Right lobe of liver (tissue), 6 donors: Measurements from ENCODE around the gene VPS4B. TPM values are rescaled to one million over a fixed set of nuclear protein-coding genes. Genes with fewer than 3 reads are reported as not detected.

Source experiments
- ATAC-seq, 4 donors: fragments of 200-7000 bp; cut with Tn5 transposase; one replicate each; pipeline ENCODE4 v1.9.1; 2020; ENCODE audit warnings: mild to moderate bottlenecking in 4 of 4, moderate library complexity in 4 of 4
- DNase-seq, 3 donors: peaks; one replicate each; pipeline ENCODE4 v3.0.0-alpha.2; 2020
- H3K27ac ChIP-seq, 3 donors: fragments of 200-600 bp; one replicate each; pipeline ENCODE4 v1.8.0; 2022
- H3K27me3 ChIP-seq, 2 donors: fragments of 200-600 bp; one replicate each; pipeline ENCODE4 v1.8.0; 2022
- H3K36me3 ChIP-seq, 4 donors: fragments of 200-600 bp; sonication (generic) in 1 of 4; one replicate each; pipeline versions ENCODE4 v1.5.1 to v1.8.0; 2017 to 2022; ENCODE audit warnings: control low read depth in 1 of 4
- H3K4me1 ChIP-seq, 4 donors: fragments of 200-600 bp; sonication (generic) in 1 of 4; one replicate each; pipeline versions ENCODE4 v1.5.1 to v1.8.0; 2017 to 2022; ENCODE audit warnings: control low read depth in 1 of 4
- H3K4me3 ChIP-seq, 3 donors: fragments of 200-600 bp; one replicate each; pipeline ENCODE4 v1.8.0; 2022
- H3K9me3 ChIP-seq, 4 donors: fragments of 200-600 bp; sonication (generic) in 1 of 4; one replicate each; pipeline versions ENCODE4 v1.5.1 to v1.8.0; 2017 to 2022; ENCODE audit warnings: control low read depth in 1 of 4
- CTCF ChIP-seq, 4 donors: fragments of 200-600 bp in 3 of 4; fragments of 450-650 bp in 1 of 4; IDR thresholded peaks; one replicate each; pipeline versions ENCODE4 v1.5.1 to v1.8.0; 2016 to 2022; ENCODE audit warnings: antibody characterized with exemption in 4 of 4, mild to moderate bottlenecking in 2 of 4
- POLR2A ChIP-seq: fragments of 450-650 bp; IDR thresholded peaks from one replicate; pipeline ENCODE4 v1.6.1; 2017; ENCODE audit warnings: antibody characterized with exemption, mild to moderate bottlenecking
- WGBS: methylation state at CpG from one replicate; pipeline ENCODE4 v1.1.6; 2018; ENCODE audit warnings: low coverage, low lambda C conversion rate; ENCODE audit not compliant: insufficient coverage; ENCODE audit errors: missing lambda C conversion rate; 5-methylcytosine and 5-hydroxymethylcytosine counted together
- intact Hi-C, 2 donors: fragments of 100-400 bp; cut with DNase I; formaldehyde crosslinking; loops; one replicate each; pipeline versions ENCODE4 v1.11.2 to v1.14.1; 2022
- total RNA-seq, 6 experiments: library from RNA; depleted of rRNA in 2 of 6; stranded (reverse); fragments of >200 nt in 2 of 6; fragmentation: NEBNext Ultra II Directional in 3 of 6; extraction: Animal tissue kit (Norgen Biotek cat#: 25700) in 3 of 6; gene quantifications; one replicate each; pipeline versions ENCODE4 v1.1.0 to v1.2.4, GENCODE V29; 2016 to 2023
- donor health status: DM: no; HTN: yes; CAD: no.
- donor health status: DM: no; HTN: no; CAD: no.
- donor health status: DM: no; HTN: no; CAD: no.
- donor health status: DM: no; HTN: yes; CAD: no.
- donor health status: DM: no; HTN: yes; CAD: no.

Gene VPS4B
- total RNA-seq, 6 experiments from 2014 or later, result 18.3 to 30.4 (median 22.3) TPM

- 27% methylated on average over 5 of the region's 9 CpGs for WGBS
- H3K36me3 ChIP-seq, result no peaks in the 10 kb centered on the region
- no peak for DNase-seq
Observed at GRCh38 chr18:63451799-63452660, 29.8 kb upstream of the VPS4B start.

GRCh38 chr18:63449426-63449825 lies 27.1 kb upstream of the VPS4B start:
- ATAC-seq (no peak), DNase-seq (no peak)
- TF ChIP-seq CTCF (IDR thresholded peaks at IDR 0.05) (no peak), POLR2A (no peak)
- peaks cover 0 to 11% (median 0%) of the 10 kb centered on the region in 4 donors for H3K4me1 ChIP-seq
- no peaks in the 10 kb centered on the region for H3K36me3 ChIP-seq
- no peak overlapping the region for H3K27ac ChIP-seq
- no peaks in the 10 kb centered on the region for H3K27me3 ChIP-seq
- intact Hi-C loops, result no loop called here
- 78% methylated on average over 3 of the region's 4 CpGs for whole genome bisulfite sequencing
- H3K9me3 ChIP-seq, result no peaks in the 10 kb centered on the region
- no peak overlapping the region for H3K4me3 ChIP-seq

More at GRCh38 chr18:63451799-63452660, 29.8 kb upstream of the VPS4B start:
- H3K4me3 ChIP-seq, result no peak overlapping the region
- H3K9me3 ChIP-seq, result no peaks in the 10 kb centered on the region
- no peak for ATAC-seq
- TF ChIP-seq POLR2A (no peak), CTCF (IDR thresholded peaks at IDR 0.05) (no peak)
- H3K4me1 ChIP-seq, result peaks cover 0 to 5% (median 0%) of the 10 kb centered on the region in 4 donors
- H3K27ac ChIP-seq, result no peak overlapping the region
- intact Hi-C loops, result no loop called here
- H3K27me3 ChIP-seq, result no peaks in the 10 kb centered on the region

GRCh38 chr18:63447066-63447465 lies 24.8 kb upstream of the VPS4B start:
- intact Hi-C loops, result no loop called here
- Histone ChIP-seq H3K27ac (peak overlapping the region in 2 of 3 donors; percentile 1), H3K27me3 (no peaks in the 10 kb centered on the region), H3K4me1 (peaks cover 0 to 11% (median 0%) of the 10 kb centered on the region in 4 donors), H3K9me3 (no peaks in the 10 kb centered on the region), H3K4me3 (no peak overlapping the region), H3K36me3 (no peaks in the 10 kb centered on the region)
- peak; percentile 89 to 97 (median 90) for ATAC-seq
- TF ChIP-seq CTCF (IDR thresholded peaks at IDR 0.05) (no peak), POLR2A (no peak)
- WGBS, result 20% methylated on average over 5 of the region's 5 CpGs
- peak in 1 of 3 donors; percentile 83 for DNase-seq

- Histone ChIP-seq H3K4me3 (no peak overlapping the region), H3K4me1 (peaks cover 0 to 11% (median 0%) of the 10 kb centered on the region in 4 donors), H3K9me3 (no peaks in the 10 kb centered on the region), H3K27me3 (no peaks in the 10 kb centered on the region), H3K27ac (no peak overlapping the region), H3K36me3 (no peaks in the 10 kb centered on the region)
- TF ChIP-seq CTCF (IDR thresholded peaks at IDR 0.05) (no peak), POLR2A (no peak)
- 87% methylated on average over 3 of the region's 3 CpGs for WGBS
- intact Hi-C loops, result no loop called here
- ATAC-seq, result peak in 1 of 4 donors; percentile 12
- DNase-seq, result no peak
Observed at GRCh38 chr18:63446266-63446665, 24.0 kb upstream of the VPS4B start.
